Keratinocyte (primary cell): Measurements from ENCODE around the gene TMPRSS11E. TPM values are rescaled to one million over a fixed set of nuclear protein-coding genes. Genes with fewer than 3 reads are reported as not detected.

Experiments
- DNase-seq: peaks from one replicate; pipeline ENCODE4 v3.0.0-alpha.2; 2011; ENCODE audit warnings: low read depth, missing footprints, low spot score
- FAIRE-seq: peaks from 2 replicates; lab custom pipeline; 2011; peaks lifted over from hg19 to GRCh38; lab: Jason Lieb, UNC
- H2AFZ ChIP-seq: 2 replicates; pipeline ENCODE4 v1.6.0; 2012; ENCODE audit warnings: low read length, control low read depth, inconsistent platforms; ENCODE audit not compliant: control insufficient read depth
- H3K27ac ChIP-seq: 2 replicates; pipeline ENCODE4 v1.5.1; 2011; ENCODE audit warnings: low read length; ENCODE audit not compliant: control insufficient read depth, insufficient read depth
- H3K27me3 ChIP-seq: 3 replicates; pipeline ENCODE4 v1.6.0; 2011; ENCODE audit warnings: low read length; ENCODE audit not compliant: control insufficient read depth, insufficient read depth; ENCODE audit errors: extremely low read depth
- H3K36me3 ChIP-seq, 2 experiments: 2 replicates in 1 of 2; 3 replicates in 1 of 2; pipeline ENCODE4 v1.5.1; 2011; ENCODE audit warnings: low read length in 2 of 2, mild to moderate bottlenecking in 1 of 2; ENCODE audit not compliant: control insufficient read depth in 2 of 2, insufficient read depth in 2 of 2; ENCODE audit errors: extremely low read depth in 1 of 2
- H3K4me1 ChIP-seq: 3 replicates; pipeline ENCODE4 v1.5.1; 2011; ENCODE audit warnings: low read length; ENCODE audit not compliant: control insufficient read depth, insufficient read depth; ENCODE audit errors: extremely low read depth
- H3K4me2 ChIP-seq: 3 replicates; pipeline ENCODE4 v1.6.0; 2011; ENCODE audit warnings: low read depth, low read length; ENCODE audit not compliant: control insufficient read depth, insufficient read depth; ENCODE audit errors: extremely low read depth
- H3K4me3 ChIP-seq, 3 experiments: fragments of 200-600 bp in 1 of 3; sonication (generic) in 1 of 3; 2 replicates in 2 of 3; 3 replicates in 1 of 3; pipeline ENCODE4 v1.5.1; 2011 to 2016; ENCODE audit warnings: low read length in 3 of 3, mild to moderate bottlenecking in 3 of 3, control low read depth in 2 of 3, inconsistent platforms in 1 of 3, low read depth in 1 of 3, mixed read lengths in 1 of 3, mixed run types in 1 of 3, moderate library complexity in 1 of 3; ENCODE audit not compliant: control insufficient read depth in 2 of 3, insufficient read depth in 2 of 3; ENCODE audit errors: extremely low read depth in 1 of 3
- H3K79me2 ChIP-seq: 2 replicates; pipeline ENCODE4 v1.6.0; 2012; ENCODE audit warnings: low read length; ENCODE audit not compliant: control insufficient read depth, insufficient read depth
- H3K9ac ChIP-seq: 3 replicates; pipeline ENCODE4 v1.6.0; 2011; ENCODE audit warnings: low read length; ENCODE audit not compliant: control insufficient read depth, insufficient read depth; ENCODE audit errors: extremely low read depth
- H3K9me1 ChIP-seq: 3 replicates; pipeline ENCODE4 v1.6.0; 2011; ENCODE audit warnings: low read length; ENCODE audit not compliant: control insufficient read depth, insufficient read depth; ENCODE audit errors: extremely low read depth
- H3K9me3 ChIP-seq: 2 replicates; pipeline ENCODE4 v1.5.1; 2012; ENCODE audit warnings: low read depth, low read length; ENCODE audit not compliant: control insufficient read depth
- H4K20me1 ChIP-seq: 3 replicates; pipeline ENCODE4 v1.6.0; 2011; ENCODE audit warnings: low read length; ENCODE audit not compliant: control insufficient read depth, insufficient read depth; ENCODE audit errors: extremely low read depth
- CTCF ChIP-seq, 3 experiments: IDR thresholded peaks in 1 of 3; conservative IDR thresholded peaks in 1 of 3; optimal IDR thresholded peaks in 1 of 3; 2 replicates in 2 of 3; 3 replicates in 1 of 3; pipeline versions ENCODE3 to v1.5.1; 2011; ENCODE audit warnings: low read length in 3 of 3, mild to moderate bottlenecking in 3 of 3, moderate library complexity in 2 of 3, control low read depth in 1 of 3, inconsistent platforms in 1 of 3; ENCODE audit not compliant: insufficient read depth in 2 of 3; ENCODE audit errors: extremely low read depth in 1 of 3
- EZH2 ChIP-seq: IDR thresholded peaks from one replicate; pipeline ENCODE4 v1.6.1; 2012; ENCODE audit warnings: inconsistent platforms, mild to moderate bottlenecking, low read length, moderate library complexity
- dilution Hi-C: fragments of 300-500 bp; cut with MboI; formaldehyde crosslinking; loops from one replicate; pipeline ENCODE4 v1.7.0; 2020; ENCODE audit warnings: low sequenced_read_pairs; ENCODE audit not compliant: extremely low pct_ligation_motif_present
- polyA plus RNA-seq, 5 experiments: library from polyadenylated mRNA; depleted of rRNA in 3 of 5; stranded (reverse) in 3 of 5; stranded (forward) in 1 of 5; unstranded in 1 of 5; fragments of >200 nt; gene quantifications; 1 replicate in 1 of 5; 2 replicates in 3 of 5; 3 replicates in 1 of 5; pipeline versions ENCODE4 v1.2.1 to v1.2.3, GENCODE V29; 2011 to 2012; ENCODE audit warnings: missing spikeins in 2 of 5, low read depth in 1 of 5, low replicate concordance in 1 of 5

Gene TMPRSS11E
- polyA plus RNA-seq, 1 donor (not counting 4 experiments of a cell fraction or from before 2014, with no cell fraction given), result 2.0 TPM

- no peak for FAIRE-seq
- Histone ChIP-seq H2AFZ (no peak overlapping the region), H3K79me2 (no peaks in the 10 kb centered on the region), H3K4me2 (no peak overlapping the region), H4K20me1 (no peaks in the 10 kb centered on the region), H3K9me1 (no peaks in the 10 kb centered on the region), H3K4me3 (no peak overlapping the region), H3K9me3 (no peaks in the 10 kb centered on the region), H3K4me1 (no peaks in the 10 kb centered on the region), H3K27me3 (no peaks in the 10 kb centered on the region), H3K9ac (no peak overlapping the region), H3K27ac (no peak overlapping the region), H3K36me3 (no peaks in the 10 kb centered on the region)
- TF ChIP-seq EZH2 (no peak), CTCF (optimal IDR thresholded peaks at IDR 0.05 in 1 of 3, IDR thresholded peaks at IDR 0.05 in 1 of 3, conservative IDR thresholded peaks at IDR 0.05 in 1 of 3; ENCODE audit: extremely low read depth in 1 of 3, insufficient read depth in 2 of 3, low read length in 3 of 3) (no peak)
- dilution Hi-C loops, result no loop called here
- no peak for DNase-seq
Measured at GRCh38 chr4:68434277-68434676, 13.0 kb upstream of the TMPRSS11E start.

DNA sequence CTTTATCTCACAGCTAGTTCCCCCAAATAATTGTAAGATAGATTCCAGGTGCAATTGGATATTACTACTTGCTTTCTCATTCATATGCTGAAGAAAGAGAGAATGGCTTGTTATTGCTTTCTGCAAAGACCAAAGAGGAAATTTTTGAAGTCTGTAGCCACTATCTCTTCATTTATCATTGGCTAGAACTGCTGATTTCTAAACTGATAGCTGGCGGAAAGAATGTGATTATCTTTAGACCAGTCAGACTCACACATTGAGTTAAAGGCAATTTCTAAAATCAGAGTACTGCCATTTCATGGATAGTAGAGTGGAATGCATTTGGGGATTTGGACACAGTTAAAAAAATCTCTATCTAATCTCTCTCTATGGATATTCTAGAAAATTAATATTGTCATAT is 12.4 kb upstream of the TMPRSS11E start:
- Histone ChIP-seq H3K4me3 (no peak overlapping the region), H3K4me2 (no peak overlapping the region), H3K4me1 (no peaks in the 10 kb centered on the region), H3K9ac (no peak overlapping the region), H3K27ac (no peak overlapping the region), H3K9me3 (no peaks in the 10 kb centered on the region), H3K27me3 (no peaks in the 10 kb centered on the region), H3K36me3 (no peaks in the 10 kb centered on the region), H4K20me1 (no peaks in the 10 kb centered on the region), H3K9me1 (no peaks in the 10 kb centered on the region), H3K79me2 (no peaks in the 10 kb centered on the region), H2AFZ (no peak overlapping the region)
- dilution Hi-C loops, result no loop called here
- FAIRE-seq, result no peak
- TF ChIP-seq CTCF (optimal IDR thresholded peaks at IDR 0.05 in 1 of 3, IDR thresholded peaks at IDR 0.05 in 1 of 3, conservative IDR thresholded peaks at IDR 0.05 in 1 of 3; ENCODE audit: extremely low read depth in 1 of 3, insufficient read depth in 2 of 3, low read length in 3 of 3) (no peak), EZH2 (no peak)
- DNase-seq, result no peak
